HG03039 (cell line): ENCODE measurements around the gene PRKN.

Experiments
- ATAC-seq: cut with Tn5 transposase; IDR thresholded peaks from one replicate; pipeline ENCODE4 v1.9.1; 2021; ENCODE audit warnings: mild to moderate bottlenecking, moderate library complexity; ENCODE audit not compliant: unreplicated experiment

The PRKN gene

DNA sequence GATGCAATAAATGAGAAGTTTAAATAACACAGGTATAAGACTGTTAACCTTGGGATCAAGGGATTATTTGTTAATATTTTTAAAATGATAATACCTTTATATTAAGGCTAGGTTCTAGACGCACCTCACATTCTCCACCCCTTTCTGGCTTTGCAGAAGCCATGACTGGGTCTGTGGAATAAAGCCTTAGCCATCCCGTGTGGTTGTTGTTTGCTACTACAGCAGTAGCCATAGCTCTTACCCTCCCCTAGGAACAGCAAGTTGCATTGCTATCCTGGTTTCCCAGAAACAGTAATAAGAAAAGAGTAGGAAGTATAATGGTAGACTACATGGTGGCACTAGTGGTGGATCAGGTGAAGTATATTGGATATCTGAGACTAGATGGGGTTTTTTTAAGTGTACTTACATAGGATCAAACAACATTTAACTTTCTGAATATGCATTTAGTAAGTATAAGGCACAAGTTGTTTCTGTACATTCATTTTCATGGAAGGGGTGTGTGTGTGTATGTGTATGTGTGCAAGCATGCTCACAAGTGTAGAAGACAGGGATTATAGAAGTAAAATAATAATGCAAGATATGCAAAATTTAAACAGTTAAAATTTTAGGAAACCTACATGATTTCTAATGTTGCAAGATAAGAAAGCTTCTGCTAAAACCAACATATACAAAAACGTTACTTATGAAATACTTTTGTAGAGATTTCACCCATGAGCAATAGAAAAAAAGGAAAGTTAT is 384.2 kb downstream of the PRKN start:
- ATAC-seq: no peak

DNA sequence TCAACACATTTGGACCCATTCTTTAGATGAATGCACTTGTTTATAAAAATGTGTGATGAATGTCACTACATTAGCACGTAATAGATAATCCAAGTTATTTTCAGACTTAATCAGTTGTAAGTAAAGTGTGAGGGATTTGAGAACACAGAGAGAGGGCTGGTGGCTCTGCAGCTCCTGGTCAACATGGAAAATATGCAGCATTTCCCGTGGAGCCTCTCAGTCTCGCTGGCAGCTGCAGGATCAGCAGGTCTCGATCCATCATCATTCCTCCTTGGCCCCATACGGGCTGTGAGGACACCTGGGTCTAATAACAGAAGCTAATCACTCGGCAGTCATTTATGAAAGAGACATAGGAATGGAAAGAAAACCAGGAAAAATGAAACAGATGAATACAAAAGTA is 390.2 kb downstream of the PRKN start:
- ATAC-seq: no peak

- no peak for ATAC-seq
Measured at GRCh38 chr6:162336359-162336758, 391.2 kb downstream of the PRKN start.

DNA sequence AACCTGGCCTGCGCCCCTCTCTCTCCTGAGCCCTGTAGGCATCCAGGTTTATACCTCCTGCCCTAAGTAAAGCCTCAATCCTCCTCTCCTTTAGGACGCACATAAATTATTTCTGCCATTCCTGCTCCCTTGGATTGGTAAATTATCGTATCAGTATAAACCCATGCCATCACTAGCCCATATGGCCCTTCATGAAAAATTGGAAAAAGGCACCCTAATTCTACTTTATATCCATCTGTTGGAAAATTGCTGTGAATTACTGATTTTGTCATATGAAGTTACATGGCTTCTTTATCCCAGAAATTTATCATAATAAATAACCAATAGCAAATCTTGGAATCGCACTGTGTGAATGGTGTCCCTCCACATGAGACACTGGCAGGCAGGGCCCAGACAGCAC is 395.2 kb downstream of the PRKN start:
- no peak for ATAC-seq

GRCh38 chr6:162331911-162332310 is 395.7 kb downstream of the PRKN start:
- ATAC-seq: no peak

DNA sequence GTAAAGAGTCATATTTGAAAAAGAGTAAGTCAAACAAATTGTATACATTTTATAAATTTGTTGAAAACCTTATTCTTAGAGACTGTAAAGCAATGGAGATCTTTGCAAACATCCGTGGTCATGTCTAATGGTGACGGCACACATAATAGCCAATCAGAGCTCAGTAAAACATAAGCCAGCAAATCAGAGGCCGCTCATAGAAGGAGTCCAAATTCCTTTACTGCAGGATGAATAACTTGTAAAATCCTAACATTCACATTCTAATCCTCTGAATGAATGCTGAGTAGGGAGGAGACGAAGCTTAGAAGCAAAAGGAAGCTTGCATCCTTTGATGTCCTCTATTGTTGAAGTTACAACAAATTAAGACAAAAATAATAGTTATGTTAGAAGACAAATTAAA is 401.7 kb downstream of the PRKN start:
- no peak for ATAC-seq

- no peak for ATAC-seq
Measured at GRCh38 chr6:162325051-162325450, 402.5 kb downstream of the PRKN start.

GRCh38 chr6:162315291-162315690 is 412.3 kb downstream of the PRKN start:
- ATAC-seq: no peak

DNA sequence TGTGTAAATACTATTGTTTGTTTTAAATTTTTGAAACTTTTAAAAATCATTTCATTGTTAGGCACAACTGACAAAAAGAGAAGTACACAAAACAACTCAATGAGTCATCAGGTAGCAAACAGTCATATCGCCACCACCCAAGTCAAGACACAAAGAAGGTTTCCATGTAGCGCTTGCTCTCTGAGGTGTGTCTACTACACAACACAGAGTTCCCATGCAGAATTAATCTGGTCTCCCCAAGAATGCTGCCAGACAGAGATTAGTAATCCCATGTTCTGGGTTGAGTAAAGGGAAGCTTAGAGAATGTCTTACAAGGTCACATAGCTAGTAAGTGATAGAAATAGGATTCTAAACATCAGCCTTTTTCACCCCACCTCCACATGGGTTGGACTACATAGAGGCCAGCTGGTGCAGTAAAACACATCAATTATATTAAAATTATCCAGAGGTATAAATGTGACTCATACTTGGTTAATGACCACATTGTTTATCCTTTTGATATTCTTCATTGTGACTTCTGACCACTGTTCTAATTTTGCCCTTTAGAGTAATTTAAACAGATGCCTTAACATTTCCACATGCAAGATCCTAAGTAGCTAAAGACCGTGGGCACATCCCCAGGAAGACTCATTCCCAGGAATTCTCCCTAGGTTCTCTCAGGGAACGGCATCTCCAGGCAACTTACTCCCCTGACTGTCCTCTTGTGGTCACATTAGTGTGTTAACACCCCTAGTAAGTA is 413.5 kb downstream of the PRKN start:
- no peak for ATAC-seq

- ATAC-seq: no peak
Measured at GRCh38 chr6:162307865-162308264, 419.7 kb downstream of the PRKN start.

GRCh38 chr6:162306616-162307015 is 420.9 kb downstream of the PRKN start:
- no peak for ATAC-seq

DNA sequence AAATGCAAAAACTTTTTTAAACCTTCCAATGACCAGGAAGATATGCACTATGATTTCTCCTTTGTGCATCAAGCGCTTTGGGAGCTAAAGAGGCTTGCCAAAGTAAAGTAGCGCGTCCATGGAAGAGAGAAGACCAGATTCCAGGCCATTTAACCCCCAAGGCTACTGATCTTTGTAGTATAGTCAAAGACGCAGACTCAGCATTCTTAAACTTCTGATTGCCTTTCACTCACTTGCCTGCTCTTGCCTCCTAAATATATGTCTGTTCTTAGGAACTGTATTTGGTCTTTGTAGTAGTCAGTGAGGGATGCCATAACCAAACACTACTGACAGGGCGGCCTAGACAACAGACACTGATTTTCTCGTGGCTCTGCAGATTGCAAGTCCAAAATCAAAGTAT is 426.4 kb downstream of the PRKN start:
- no peak for ATAC-seq

- ATAC-seq: no peak
Measured at GRCh38 chr6:162294029-162294428, 433.5 kb downstream of the PRKN start.

DNA sequence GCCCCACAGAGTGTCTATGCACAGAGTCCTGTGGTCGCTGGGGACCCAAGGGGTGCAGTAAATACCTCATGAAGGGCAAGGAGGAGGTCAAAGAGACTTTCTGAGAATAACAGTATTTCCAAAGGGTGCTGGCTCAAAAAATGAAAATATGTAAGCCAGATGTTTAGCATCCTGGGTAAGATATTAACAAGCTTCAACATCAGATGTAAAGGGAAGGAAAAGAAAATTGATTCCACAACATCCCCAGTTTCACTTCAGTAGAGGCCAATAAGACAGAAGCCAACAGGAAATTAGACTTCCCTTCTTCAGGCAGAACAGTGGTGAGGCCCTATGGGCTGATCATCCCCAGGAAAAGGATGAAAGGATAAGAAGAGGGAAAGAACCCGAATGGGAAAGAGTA is 434.7 kb downstream of the PRKN start:
- ATAC-seq: no peak

DNA sequence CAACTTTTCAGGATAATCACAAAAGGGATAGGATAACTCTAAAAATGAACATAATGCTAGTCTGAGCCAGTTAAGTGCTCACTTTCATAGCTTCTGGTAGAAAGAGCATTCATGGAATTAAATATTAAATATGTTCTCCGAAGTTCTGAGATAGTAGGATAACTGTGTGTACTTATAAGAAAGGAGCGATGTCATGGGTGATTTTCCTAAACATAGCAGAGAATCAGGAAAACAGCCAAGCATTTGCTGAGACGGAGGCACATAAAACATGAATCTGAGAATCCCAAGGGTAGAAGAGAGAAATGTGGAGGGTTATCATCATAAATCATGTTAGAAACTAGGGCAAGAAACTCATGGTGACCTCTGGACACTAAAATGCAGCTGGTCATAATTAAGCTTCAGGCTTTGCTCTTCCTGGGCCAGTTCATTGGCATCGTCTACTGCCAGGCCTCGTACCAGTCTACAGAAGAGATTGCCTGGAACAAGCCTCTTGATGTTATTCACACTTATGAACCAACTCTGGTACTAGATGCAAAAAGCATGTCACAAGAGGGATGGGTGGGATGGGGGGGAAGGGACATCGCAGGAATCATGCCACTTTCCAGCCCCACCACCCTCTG is 436.6 kb downstream of the PRKN start:
- ATAC-seq: no peak

GRCh38 chr6:162289972-162290371 is 437.6 kb downstream of the PRKN start:
- no peak for ATAC-seq

GRCh38 chr6:162273986-162274385 is 453.6 kb downstream of the PRKN start:
- ATAC-seq: no peak

GRCh38 chr6:162271922-162272321 is 455.6 kb downstream of the PRKN start:
- no peak for ATAC-seq

DNA sequence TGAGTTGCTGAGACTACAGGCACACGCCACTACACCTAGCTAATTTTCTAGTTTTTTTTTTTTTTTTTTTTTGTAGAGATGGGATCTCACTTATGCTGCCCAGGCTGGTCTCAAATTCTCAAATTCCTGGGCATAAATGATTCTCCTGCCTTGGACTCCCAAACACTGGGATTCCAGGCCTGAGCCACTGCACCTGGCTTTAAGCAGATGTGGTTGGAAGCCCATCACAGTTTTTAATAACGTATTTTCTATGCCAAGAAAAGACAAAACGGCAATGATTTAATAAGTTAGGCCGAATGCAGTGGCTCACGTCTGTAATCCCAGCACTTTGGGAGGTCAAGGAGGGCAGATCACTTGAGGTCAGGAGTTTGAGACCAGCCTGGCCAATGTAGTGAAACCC is 456.6 kb downstream of the PRKN start:
- no peak for ATAC-seq

GRCh38 chr6:162267641-162268040 is 459.9 kb downstream of the PRKN start:
- no peak for ATAC-seq

DNA sequence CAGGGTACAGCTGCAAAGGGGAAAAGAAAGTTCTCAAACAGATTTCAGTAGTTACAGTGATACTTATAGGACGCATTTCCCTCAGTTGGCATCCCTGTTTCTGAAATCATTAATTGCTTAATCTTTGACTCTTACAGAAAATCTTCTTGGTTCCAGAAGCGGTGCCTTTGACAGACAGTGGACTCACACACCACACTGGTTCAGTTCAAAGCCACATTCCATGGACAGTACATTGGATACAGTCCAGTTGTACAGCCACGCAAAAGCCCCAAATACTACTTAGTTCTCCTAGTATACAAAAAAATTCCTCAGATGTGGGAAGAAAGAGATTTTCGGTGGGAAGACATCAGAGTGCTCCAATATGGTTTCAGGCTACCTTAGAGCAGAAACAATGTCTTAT is 460.4 kb downstream of the PRKN start:
- ATAC-seq: no peak

DNA sequence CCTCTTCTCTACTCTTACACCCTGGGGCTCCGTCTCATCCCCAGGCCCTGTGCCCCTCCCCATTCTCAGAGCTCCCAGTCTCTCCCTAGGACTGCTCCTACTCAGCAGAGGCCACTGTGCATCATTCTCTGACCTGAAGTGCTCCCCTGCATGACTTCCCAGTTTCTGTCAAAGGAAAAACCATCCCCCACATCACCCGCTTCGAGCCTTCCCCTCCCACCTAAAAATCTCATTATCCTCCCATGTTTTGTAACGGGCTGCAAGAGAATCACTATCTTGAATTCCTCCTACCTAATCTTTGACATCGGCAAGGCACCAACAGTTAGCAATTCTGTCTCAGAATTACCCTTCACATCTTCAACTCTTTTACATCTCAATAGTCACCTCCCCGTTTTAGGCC is 463.0 kb downstream of the PRKN start:
- ATAC-seq: no peak
